Right ventricle myocardium superior (tissue), 1 donor: ENCODE data around the gene HDAC4. TPM values are rescaled to one million over a fixed set of nuclear protein-coding genes. Genes with fewer than 3 reads are reported as not detected.

Experiments
- ATAC-seq: fragments of 200-7000 bp; cut with Tn5 transposase; one replicate; pipeline ENCODE4 v1.9.1; 2020; ENCODE audit warnings: mild to moderate bottlenecking; ENCODE audit not compliant: poor library complexity
- DNase-seq: peaks from one replicate; pipeline ENCODE4 v3.0.0-alpha.2; 2020
- intact Hi-C: fragments of 100-400 bp; cut with DNase I; formaldehyde crosslinking; loops from one replicate; pipeline ENCODE4 v1.11.2; 2022
- microRNA-seq: library from miRNA; unstranded; fragments of <30 nt; microRNA quantifications from one replicate; pipeline ENCODE4 v1.2.0, GENCODE V29; 2020
- total RNA-seq: library from RNA; stranded (reverse); fragmentation: NEBNext Ultra II Directional; extraction: Animal tissue kit (Norgen Biotek cat#: 25700); gene quantifications from one replicate; pipeline ENCODE4 v1.2.1, GENCODE V29; 2021
- donor health status: DM: no; HTN: yes; CAD: no; lungs with severe emphysema.

HDAC4 gene
- total RNA-seq, 1 donor from 2014 or later: 24.9 TPM

GRCh38 chr2:239003624-239004273, 397.1 kb downstream of the HDAC4 start:
- intact Hi-C loops: no loop called here
- DNase-seq (no peak), ATAC-seq (no peak)

- DNase-seq: no peak
- intact Hi-C loops: no loop called here
These were observed 397.7 kb downstream of the HDAC4 start for GRCh38 chr2:239002954-239003623.

GRCh38 chr2:239002591-239002953, 398.2 kb downstream of the HDAC4 start:
- ATAC-seq: no peak

More at GRCh38 chr2:239002954-239003623, 397.7 kb downstream of the HDAC4 start:
- ATAC-seq: peak; percentile 64

GRCh38 chr2:239001794-239002193, 399.0 kb downstream of the HDAC4 start:
- intact Hi-C loops: no loop called here
- ATAC-seq (no peak), DNase-seq (no peak)

More at GRCh38 chr2:239002591-239002953, 398.2 kb downstream of the HDAC4 start:
- no peak for DNase-seq
- intact Hi-C loops: no loop called here

GRCh38 chr2:239000500-239001073, 400.2 kb downstream of the HDAC4 start:
- no peak for DNase-seq
- no peak for ATAC-seq
- intact Hi-C loops: no loop called here

GRCh38 chr2:239000089-239000488, 400.7 kb downstream of the HDAC4 start:
- no peak for DNase-seq
- intact Hi-C loops: no loop called here
- ATAC-seq: no peak

GRCh38 chr2:238999291-238999741, 401.5 kb downstream of the HDAC4 start:
- no peak for ATAC-seq
- intact Hi-C loops: no loop called here
- DNase-seq: peak; percentile 58

GRCh38 chr2:238998801-238999200, 402.0 kb downstream of the HDAC4 start:
- ATAC-seq (no peak), DNase-seq (no peak)
- intact Hi-C loops: no loop called here

Small RNAs within 50 kb of the gene (microRNA-seq; reads per million reads assigned to microRNA genes)
- not detected for gene MIR2467
- gene MIR4269: not detected
- gene MIR4440: not detected
- gene MIR4441: not detected
